IMR-90 (cell line): Measurements from ENCODE around the gene PTK6.

Experiments
- BHLHE40 ChIP-seq: fragments of 150-350 bp; IDR thresholded peaks from 2 replicates; pipeline ENCODE4 v1.6.1; 2016; ENCODE audit warnings: mild to moderate bottlenecking, low read depth, low read length
- CHD1 ChIP-seq: IDR thresholded peaks from 2 replicates; pipeline ENCODE4 v1.6.1; 2012; ENCODE audit warnings: low read depth, low read length, improper control_type of control experiment
- CTCF ChIP-seq: conservative IDR thresholded peaks from 2 replicates; pipeline ENCODE4 v1.5.1; 2012; ENCODE audit warnings: mild to moderate bottlenecking, low read depth, low read length, improper control_type of control experiment
- NFE2L2 ChIP-seq: fragments of 150-350 bp; IDR thresholded peaks from 2 replicates; pipeline ENCODE4 v1.6.1; 2016; ENCODE audit warnings: low read depth, mild to moderate bottlenecking, low read length
- POLR2A ChIP-seq: IDR thresholded peaks from 2 replicates; pipeline ENCODE4 v1.6.1; 2012; ENCODE audit warnings: mild to moderate bottlenecking, low read depth, low read length
- RAD21 ChIP-seq: IDR thresholded peaks from 2 replicates; pipeline ENCODE4 v1.6.1; 2012; ENCODE audit warnings: low read length, improper control_type of control experiment
- RCOR1 ChIP-seq: IDR thresholded peaks from 2 replicates; pipeline ENCODE4 v1.6.1; 2012; ENCODE audit warnings: mild to moderate bottlenecking, low read length, improper control_type of control experiment; ENCODE audit not compliant: insufficient replicate concordance
- RFX5 ChIP-seq: IDR thresholded peaks from 2 replicates; pipeline ENCODE4 v1.8.0; 2012; ENCODE audit warnings: low read depth, mild to moderate bottlenecking, low read length, moderate library complexity
- SMC3 ChIP-seq: fragments of 150-350 bp; IDR thresholded peaks from 2 replicates; pipeline ENCODE4 v1.6.1; 2016; ENCODE audit warnings: low read depth, mild to moderate bottlenecking, antibody characterized with exemption, low read length, moderate library complexity

GRCh38 chr20:63525971-63526370, 11.2 kb downstream of the PTK6 start:
- TF ChIP-seq CTCF = no peak
- TF ChIP-seq CHD1 = no peak
- TF ChIP-seq POLR2A = no peak
- TF ChIP-seq RAD21 = no peak
- no peak for TF ChIP-seq RFX5
- TF ChIP-seq RCOR1 = no peak
- TF ChIP-seq SMC3 = no peak
- no peak for TF ChIP-seq BHLHE40
- no peak for TF ChIP-seq NFE2L2
